Liver (tissue), 9 donors: ENCODE results near the gene RALGAPB. TPM values are rescaled to one million over a fixed set of nuclear protein-coding genes. Genes with fewer than 3 reads are reported as not detected.

Experiments used
- DNase-seq: peaks from one replicate; pipeline ENCODE4 v3.0.0-alpha.2; 2017; ENCODE audit warnings: low spot score
- H3K27ac ChIP-seq, 2 donors: one replicate each; pipeline ENCODE4 v1.7.0; 2013; ENCODE audit warnings: inconsistent platforms in 2 of 2, low read length in 2 of 2, control low read depth in 1 of 2, low read depth in 1 of 2, mild to moderate bottlenecking in 1 of 2
- H3K27me3 ChIP-seq, 4 donors: one replicate each; pipeline versions ENCODE4 v1.6.1 to v1.7.0; 2013; ENCODE audit warnings: low read length in 3 of 4, inconsistent platforms in 1 of 4, mild to moderate bottlenecking in 1 of 4, moderate library complexity in 1 of 4; ENCODE audit not compliant: control insufficient read depth in 4 of 4, insufficient read depth in 4 of 4
- H3K36me3 ChIP-seq, 4 donors: one replicate each; pipeline versions ENCODE4 v1.6.1 to v1.7.0; 2013; ENCODE audit warnings: low read length in 3 of 4, mild to moderate bottlenecking in 3 of 4, low read depth in 1 of 4, moderate library complexity in 1 of 4; ENCODE audit not compliant: control insufficient read depth in 4 of 4, insufficient read depth in 3 of 4
- H3K4me1 ChIP-seq, 4 donors: one replicate each; pipeline versions ENCODE4 v1.6.1 to v1.7.0; 2013; ENCODE audit warnings: low read length in 3 of 4, mild to moderate bottlenecking in 3 of 4, moderate library complexity in 1 of 4; ENCODE audit not compliant: control insufficient read depth in 4 of 4, insufficient read depth in 4 of 4
- H3K4me3 ChIP-seq, 3 donors: one replicate each; pipeline versions ENCODE4 v1.6.1 to v1.7.0; 2013; ENCODE audit warnings: low read length in 3 of 3, control low read depth in 1 of 3, low read depth in 1 of 3, mild to moderate bottlenecking in 1 of 3
- H3K9ac ChIP-seq, 2 donors: one replicate each; pipeline ENCODE4 v1.7.0; 2013; ENCODE audit warnings: low read length in 2 of 2, mild to moderate bottlenecking in 2 of 2, moderate library complexity in 2 of 2, control low read depth in 1 of 2, low read depth in 1 of 2
- H3K9me3 ChIP-seq, 4 donors: one replicate each; pipeline versions ENCODE4 v1.6.1 to v1.7.0; 2013; ENCODE audit warnings: low read length in 3 of 4; ENCODE audit not compliant: control insufficient read depth in 4 of 4
- EGR1 ChIP-seq, 2 donors: IDR thresholded peaks; 2 replicates each; pipeline ENCODE4 v1.6.1; 2016 to 2018; ENCODE audit warnings: antibody characterized with exemption in 2 of 2, low read depth in 2 of 2
- FOXA1 ChIP-seq: IDR thresholded peaks from 2 replicates; pipeline ENCODE4 v1.6.1; 2016; ENCODE audit warnings: antibody characterized with exemption
- FOXA2 ChIP-seq: IDR thresholded peaks from 2 replicates; pipeline ENCODE4 v1.6.1; 2016; ENCODE audit warnings: antibody characterized with exemption
- GABPA ChIP-seq, 2 donors: IDR thresholded peaks in 1 of 2; conservative IDR thresholded peaks in 1 of 2; 2 replicates each; pipeline ENCODE4 v1.6.1; 2016; ENCODE audit warnings: antibody characterized with exemption in 2 of 2, mild to moderate bottlenecking in 1 of 2, moderate library complexity in 1 of 2
- HNF4A ChIP-seq, 2 donors: conservative IDR thresholded peaks; 2 replicates each; pipeline ENCODE4 v1.6.1; 2016; ENCODE audit warnings: antibody characterized with exemption in 2 of 2, mild to moderate bottlenecking in 2 of 2
- HNF4G ChIP-seq: IDR thresholded peaks from 2 replicates; pipeline ENCODE4 v1.6.1; 2016; ENCODE audit warnings: antibody characterized with exemption
- JUND ChIP-seq, 2 donors: IDR thresholded peaks; 2 replicates each; pipeline ENCODE4 v1.6.1; 2016; ENCODE audit warnings: antibody characterized with exemption in 2 of 2
- NR2F2 ChIP-seq: IDR thresholded peaks from 2 replicates; pipeline ENCODE4 v1.6.1; 2016; ENCODE audit warnings: antibody characterized with exemption
- RAD21 ChIP-seq, 2 donors: IDR thresholded peaks; 2 replicates each; pipeline ENCODE4 v1.6.1; 2016; ENCODE audit warnings: antibody characterized with exemption in 2 of 2, mild to moderate bottlenecking in 2 of 2
- RXRA ChIP-seq, 2 donors: IDR thresholded peaks; 2 replicates each; pipeline ENCODE4 v1.6.1; 2017 to 2018; ENCODE audit warnings: antibody characterized with exemption in 2 of 2, mild to moderate bottlenecking in 1 of 2
- SP1 ChIP-seq: IDR thresholded peaks from 2 replicates; pipeline ENCODE4 v1.6.1; 2018; ENCODE audit warnings: antibody characterized with exemption, mild to moderate bottlenecking
- TAF1 ChIP-seq: conservative IDR thresholded peaks from 2 replicates; pipeline ENCODE4 v1.6.1; 2016; ENCODE audit warnings: antibody characterized with exemption, mild to moderate bottlenecking
- YY1 ChIP-seq: IDR thresholded peaks from 2 replicates; pipeline ENCODE4 v1.6.1; 2016; ENCODE audit warnings: antibody characterized with exemption, mild to moderate bottlenecking
- WGBS: extraction: QIAGEN DNeasy Blood & Tissue Kit; methylation state at CpG from one replicate; pipeline ENCODE4 v1.1.7; 2013; 5-methylcytosine and 5-hydroxymethylcytosine counted together
- polyA plus RNA-seq, 2 donors: library from polyadenylated mRNA; stranded (reverse) in 1 of 2; unstranded in 1 of 2; fragments of 200-250 nt in 1 of 2; fragments of >200 nt in 1 of 2; fragmentation: Nextera tagmentation in 1 of 2; extraction: Ambion mirVana in 1 of 2; gene quantifications; one replicate each; pipeline versions ENCODE4 v1.2.1 to v1.2.3, GENCODE V29; 2013 to 2015
- total RNA-seq, 2 donors: library from RNA; depleted of rRNA; stranded (reverse); fragments of >200 nt; gene quantifications; one replicate each; pipeline ENCODE4 v1.2.3, GENCODE V29; 2014
- TF ChIP-seq, protein P1 (sequence below): IDR thresholded peaks from 2 replicates; pipeline ENCODE4 v1.6.1; 2016; ENCODE audit warnings: antibody characterized with exemption
- TF ChIP-seq, protein P2 (sequence below): IDR thresholded peaks from 2 replicates; pipeline ENCODE4 v1.6.1; 2016; ENCODE audit warnings: antibody characterized with exemption
- TF ChIP-seq, protein P3 (sequence below): fragments of 150-350 bp; IDR thresholded peaks from 2 replicates; pipeline ENCODE4 v1.5.1; 2017; ENCODE audit warnings: improper control_type of control experiment, low read depth, low read length; ENCODE audit not compliant: missing input control
- TF ChIP-seq, protein P4 (sequence below): IDR thresholded peaks from 2 replicates; pipeline ENCODE4 v1.6.1; 2016; ENCODE audit warnings: antibody characterized with exemption
- TF ChIP-seq, protein P5 (sequence below): IDR thresholded peaks from 2 replicates; pipeline ENCODE4 v1.6.1; 2016; ENCODE audit warnings: antibody characterized with exemption, mild to moderate bottlenecking
- donor health status: healthy.
- donor health status: healthy.
- donor health status: healthy.
- donor health status: healthy.
- donor health status: healthy.

RALGAPB gene
- total and polyA plus RNA-seq, 4 donors = 4.3 to 19.7 (median 9.5) TPM

DNA sequence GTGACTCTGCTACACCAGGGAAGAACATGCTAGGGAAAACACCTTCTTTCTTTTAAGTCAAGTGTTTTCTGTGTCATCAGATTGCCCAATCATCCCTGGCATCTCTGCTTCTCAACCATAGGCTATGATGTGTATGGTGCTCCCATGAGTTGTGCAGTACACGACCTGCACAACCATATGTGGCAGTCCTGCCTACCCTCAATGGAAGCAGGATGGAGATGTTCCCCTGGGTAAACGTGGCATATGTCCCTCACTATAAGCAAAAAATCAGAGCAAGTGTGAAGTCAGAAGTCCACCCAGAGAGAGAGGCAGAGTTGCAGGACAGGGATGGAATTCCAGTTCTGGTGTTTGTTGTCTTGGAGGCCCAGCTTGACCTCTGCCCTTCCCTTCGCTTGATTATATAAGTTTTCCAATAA, 27.3 kb upstream of the RALGAPB start:
- H3K9me3 ChIP-seq = no peaks in the 10 kb centered on the region

More for the DNA sequence above, 27.3 kb upstream of the RALGAPB start:
- TF ChIP-seq RAD21 (IDR thresholded peaks at IDR 0.05) (no peak), HNF4A (conservative IDR thresholded peaks at IDR 0.05) (no peak), EGR1 (IDR thresholded peaks at IDR 0.05; ENCODE audit: low read depth in 2 of 2) (no peak), JUND (IDR thresholded peaks at IDR 0.05) (no peak), GABPA (IDR thresholded peaks at IDR 0.05 in 1 of 2, conservative IDR thresholded peaks at IDR 0.05 in 1 of 2) (no peak), FOXA1 (no peak), FOXA2 (no peak), YY1 (no peak), TAF1 (no peak), HNF4G (no peak), SP1 (no peak), RXRA (IDR thresholded peaks at IDR 0.05) (no peak), NR2F2 (no peak)
- TF ChIP-seq, protein P1, sequence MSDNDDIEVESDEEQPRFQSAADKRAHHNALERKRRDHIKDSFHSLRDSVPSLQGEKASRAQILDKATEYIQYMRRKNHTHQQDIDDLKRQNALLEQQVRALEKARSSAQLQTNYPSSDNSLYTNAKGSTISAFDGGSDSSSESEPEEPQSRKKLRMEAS = no peak
- TF ChIP-seq, protein P2, sequence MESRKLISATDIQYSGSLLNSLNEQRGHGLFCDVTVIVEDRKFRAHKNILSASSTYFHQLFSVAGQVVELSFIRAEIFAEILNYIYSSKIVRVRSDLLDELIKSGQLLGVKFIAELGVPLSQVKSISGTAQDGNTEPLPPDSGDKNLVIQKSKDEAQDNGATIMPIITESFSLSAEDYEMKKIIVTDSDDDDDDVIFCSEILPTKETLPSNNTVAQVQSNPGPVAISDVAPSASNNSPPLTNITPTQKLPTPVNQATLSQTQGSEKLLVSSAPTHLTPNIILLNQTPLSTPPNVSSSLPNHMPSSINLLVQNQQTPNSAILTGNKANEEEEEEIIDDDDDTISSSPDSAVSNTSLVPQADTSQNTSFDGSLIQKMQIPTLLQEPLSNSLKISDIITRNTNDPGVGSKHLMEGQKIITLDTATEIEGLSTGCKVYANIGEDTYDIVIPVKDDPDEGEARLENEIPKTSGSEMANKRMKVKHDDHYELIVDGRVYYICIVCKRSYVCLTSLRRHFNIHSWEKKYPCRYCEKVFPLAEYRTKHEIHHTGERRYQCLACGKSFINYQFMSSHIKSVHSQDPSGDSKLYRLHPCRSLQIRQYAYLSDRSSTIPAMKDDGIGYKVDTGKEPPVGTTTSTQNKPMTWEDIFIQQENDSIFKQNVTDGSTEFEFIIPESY = no peak
- TF ChIP-seq, protein P3, sequence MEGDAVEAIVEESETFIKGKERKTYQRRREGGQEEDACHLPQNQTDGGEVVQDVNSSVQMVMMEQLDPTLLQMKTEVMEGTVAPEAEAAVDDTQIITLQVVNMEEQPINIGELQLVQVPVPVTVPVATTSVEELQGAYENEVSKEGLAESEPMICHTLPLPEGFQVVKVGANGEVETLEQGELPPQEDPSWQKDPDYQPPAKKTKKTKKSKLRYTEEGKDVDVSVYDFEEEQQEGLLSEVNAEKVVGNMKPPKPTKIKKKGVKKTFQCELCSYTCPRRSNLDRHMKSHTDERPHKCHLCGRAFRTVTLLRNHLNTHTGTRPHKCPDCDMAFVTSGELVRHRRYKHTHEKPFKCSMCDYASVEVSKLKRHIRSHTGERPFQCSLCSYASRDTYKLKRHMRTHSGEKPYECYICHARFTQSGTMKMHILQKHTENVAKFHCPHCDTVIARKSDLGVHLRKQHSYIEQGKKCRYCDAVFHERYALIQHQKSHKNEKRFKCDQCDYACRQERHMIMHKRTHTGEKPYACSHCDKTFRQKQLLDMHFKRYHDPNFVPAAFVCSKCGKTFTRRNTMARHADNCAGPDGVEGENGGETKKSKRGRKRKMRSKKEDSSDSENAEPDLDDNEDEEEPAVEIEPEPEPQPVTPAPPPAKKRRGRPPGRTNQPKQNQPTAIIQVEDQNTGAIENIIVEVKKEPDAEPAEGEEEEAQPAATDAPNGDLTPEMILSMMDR = no peak
- TF ChIP-seq, protein P4, sequence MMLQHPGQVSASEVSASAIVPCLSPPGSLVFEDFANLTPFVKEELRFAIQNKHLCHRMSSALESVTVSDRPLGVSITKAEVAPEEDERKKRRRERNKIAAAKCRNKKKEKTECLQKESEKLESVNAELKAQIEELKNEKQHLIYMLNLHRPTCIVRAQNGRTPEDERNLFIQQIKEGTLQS = no peak
- TF ChIP-seq, protein P5, sequence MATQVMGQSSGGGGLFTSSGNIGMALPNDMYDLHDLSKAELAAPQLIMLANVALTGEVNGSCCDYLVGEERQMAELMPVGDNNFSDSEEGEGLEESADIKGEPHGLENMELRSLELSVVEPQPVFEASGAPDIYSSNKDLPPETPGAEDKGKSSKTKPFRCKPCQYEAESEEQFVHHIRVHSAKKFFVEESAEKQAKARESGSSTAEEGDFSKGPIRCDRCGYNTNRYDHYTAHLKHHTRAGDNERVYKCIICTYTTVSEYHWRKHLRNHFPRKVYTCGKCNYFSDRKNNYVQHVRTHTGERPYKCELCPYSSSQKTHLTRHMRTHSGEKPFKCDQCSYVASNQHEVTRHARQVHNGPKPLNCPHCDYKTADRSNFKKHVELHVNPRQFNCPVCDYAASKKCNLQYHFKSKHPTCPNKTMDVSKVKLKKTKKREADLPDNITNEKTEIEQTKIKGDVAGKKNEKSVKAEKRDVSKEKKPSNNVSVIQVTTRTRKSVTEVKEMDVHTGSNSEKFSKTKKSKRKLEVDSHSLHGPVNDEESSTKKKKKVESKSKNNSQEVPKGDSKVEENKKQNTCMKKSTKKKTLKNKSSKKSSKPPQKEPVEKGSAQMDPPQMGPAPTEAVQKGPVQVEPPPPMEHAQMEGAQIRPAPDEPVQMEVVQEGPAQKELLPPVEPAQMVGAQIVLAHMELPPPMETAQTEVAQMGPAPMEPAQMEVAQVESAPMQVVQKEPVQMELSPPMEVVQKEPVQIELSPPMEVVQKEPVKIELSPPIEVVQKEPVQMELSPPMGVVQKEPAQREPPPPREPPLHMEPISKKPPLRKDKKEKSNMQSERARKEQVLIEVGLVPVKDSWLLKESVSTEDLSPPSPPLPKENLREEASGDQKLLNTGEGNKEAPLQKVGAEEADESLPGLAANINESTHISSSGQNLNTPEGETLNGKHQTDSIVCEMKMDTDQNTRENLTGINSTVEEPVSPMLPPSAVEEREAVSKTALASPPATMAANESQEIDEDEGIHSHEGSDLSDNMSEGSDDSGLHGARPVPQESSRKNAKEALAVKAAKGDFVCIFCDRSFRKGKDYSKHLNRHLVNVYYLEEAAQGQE = no peak
- 73% methylated on average over 3 of the region's 3 CpGs for WGBS
- H3K36me3 ChIP-seq = peaks cover 2 to 12% (median 9%) of the 10 kb centered on the region in 4 donors
- H3K27ac ChIP-seq = no peak overlapping the region
- H3K4me3 ChIP-seq = no peak overlapping the region
- no peak for DNase-seq
- peaks cover 7 to 20% (median 17%) of the 10 kb centered on the region in 4 donors for H3K4me1 ChIP-seq
- H3K9ac ChIP-seq = no peak overlapping the region
- no peaks in the 10 kb centered on the region for H3K27me3 ChIP-seq
